Adipocyte (in vitro differentiated cells): ENCODE results near the gene QKI.

Experiments used
- DNase-seq: peaks from one replicate; pipeline ENCODE4 v3.0.0-alpha.2; 2015; ENCODE audit warnings: low read depth
- H3K27me3 ChIP-seq: replicated peaks from 2 replicates; pipeline ENCODE4 v1.7.0; 2013; ENCODE audit warnings: mild to moderate bottlenecking, low read length, moderate library complexity; ENCODE audit not compliant: control insufficient read depth, insufficient read depth
- H3K36me3 ChIP-seq: 2 replicates; pipeline ENCODE4 v1.7.0; 2013; ENCODE audit warnings: low read length, mild to moderate bottlenecking, moderate library complexity; ENCODE audit not compliant: control insufficient read depth, insufficient read depth, severe bottlenecking
- H3K4me1 ChIP-seq: 2 replicates; pipeline ENCODE4 v1.7.0; 2013; ENCODE audit warnings: mild to moderate bottlenecking, low read length, moderate library complexity; ENCODE audit not compliant: control insufficient read depth, insufficient read depth
- H3K4me3 ChIP-seq: 2 replicates; pipeline ENCODE4 v1.7.0; 2013; ENCODE audit warnings: mild to moderate bottlenecking, low read length, moderate library complexity
- H3K9ac ChIP-seq: 2 replicates; pipeline ENCODE4 v1.7.0; 2013; ENCODE audit warnings: mild to moderate bottlenecking, low read length, moderate library complexity
- H3K9me3 ChIP-seq: 2 replicates; pipeline ENCODE4 v1.7.0; 2013; ENCODE audit warnings: mild to moderate bottlenecking, low read length, moderate library complexity; ENCODE audit not compliant: control insufficient read depth

Gene QKI

DNA sequence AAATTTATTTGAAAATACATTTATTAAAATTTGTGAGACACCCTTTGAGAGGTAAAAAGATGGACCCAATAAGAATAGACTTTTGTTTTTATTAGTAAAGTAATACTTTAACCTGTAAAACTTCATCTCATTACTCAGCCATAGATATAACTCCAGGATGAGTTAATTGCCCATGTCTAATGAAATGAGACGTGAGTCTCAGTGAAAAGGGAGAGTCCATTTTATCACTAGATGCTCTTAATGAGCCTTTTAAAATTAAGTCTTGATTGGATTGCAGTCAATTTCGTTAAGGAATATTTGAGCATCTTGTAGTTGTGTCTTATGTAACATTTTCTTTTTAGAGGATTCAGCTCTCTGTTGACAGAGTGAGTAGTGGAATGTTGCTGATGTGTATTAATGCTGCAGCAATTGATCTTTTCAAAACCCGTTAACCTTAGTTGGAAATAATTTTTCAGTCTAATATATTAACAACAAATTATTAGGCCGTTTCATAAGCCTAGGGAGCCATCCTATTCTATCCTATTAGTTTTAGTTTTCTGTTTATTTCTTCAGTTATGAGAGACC lies 77.3 kb downstream of the QKI start:
- peaks cover 37% of the 10 kb centered on the region for H3K4me1 ChIP-seq
- H3K4me3 ChIP-seq = no peak overlapping the region
- H3K9me3 ChIP-seq = no peaks in the 10 kb centered on the region
- H3K9ac ChIP-seq = no peak overlapping the region
- no peak for DNase-seq
- H3K27me3 ChIP-seq = no peaks in the 10 kb centered on the region
- no peaks in the 10 kb centered on the region for H3K36me3 ChIP-seq

DNA sequence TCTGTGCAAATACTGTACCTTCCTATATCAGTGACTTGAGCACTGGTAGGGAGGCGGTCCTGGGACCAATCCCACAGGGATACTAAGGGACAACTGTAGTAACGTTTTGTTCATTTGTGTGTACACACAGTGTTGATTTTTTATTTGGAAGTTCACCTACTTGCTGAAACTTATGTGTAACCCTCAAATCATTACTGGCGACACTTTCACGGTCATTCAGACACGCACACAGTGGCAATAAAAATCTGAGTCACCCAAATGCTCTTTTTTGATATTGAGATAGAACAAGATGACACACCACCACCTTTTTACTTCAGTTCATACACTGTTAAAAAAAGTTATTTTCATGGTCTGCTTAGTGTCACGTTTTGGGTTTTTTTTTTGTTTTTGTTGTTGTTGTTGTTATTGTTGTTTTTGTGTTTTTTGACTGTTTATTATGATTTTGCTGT lies 79.8 kb downstream of the QKI start:
- Histone ChIP-seq H3K9ac (no peak overlapping the region), H3K27me3 (no peaks in the 10 kb centered on the region), H3K9me3 (no peaks in the 10 kb centered on the region), H3K4me1 (peaks cover 12% of the 10 kb centered on the region), H3K36me3 (no peaks in the 10 kb centered on the region), H3K4me3 (no peak overlapping the region)
- DNase-seq = no peak

DNA sequence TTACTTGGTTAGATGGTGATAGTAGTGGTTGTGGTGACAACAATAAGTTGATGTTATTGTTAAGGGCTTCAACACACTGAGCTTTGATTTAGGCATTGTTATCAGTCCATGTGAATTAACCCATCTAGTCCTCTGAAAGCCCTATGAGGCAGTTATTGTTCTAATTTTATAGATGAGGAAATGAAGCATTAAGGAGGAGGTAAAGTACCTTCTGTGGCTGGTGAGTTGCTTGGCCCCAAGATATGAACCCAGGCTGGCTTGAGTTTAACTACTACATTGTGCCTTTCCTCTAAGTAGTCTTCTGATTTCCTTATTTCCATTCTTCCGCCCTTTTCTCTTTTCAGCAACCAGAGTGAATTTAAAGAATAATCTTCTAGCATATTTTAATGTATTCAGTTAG lies 81.7 kb downstream of the QKI start:
- no peaks in the 10 kb centered on the region for H3K27me3 ChIP-seq
- H3K9ac ChIP-seq = no peak overlapping the region
- no peaks in the 10 kb centered on the region for H3K36me3 ChIP-seq
- peaks cover 15% of the 10 kb centered on the region for H3K4me1 ChIP-seq
- no peak overlapping the region for H3K4me3 ChIP-seq
- no peaks in the 10 kb centered on the region for H3K9me3 ChIP-seq
- DNase-seq = no peak

DNA sequence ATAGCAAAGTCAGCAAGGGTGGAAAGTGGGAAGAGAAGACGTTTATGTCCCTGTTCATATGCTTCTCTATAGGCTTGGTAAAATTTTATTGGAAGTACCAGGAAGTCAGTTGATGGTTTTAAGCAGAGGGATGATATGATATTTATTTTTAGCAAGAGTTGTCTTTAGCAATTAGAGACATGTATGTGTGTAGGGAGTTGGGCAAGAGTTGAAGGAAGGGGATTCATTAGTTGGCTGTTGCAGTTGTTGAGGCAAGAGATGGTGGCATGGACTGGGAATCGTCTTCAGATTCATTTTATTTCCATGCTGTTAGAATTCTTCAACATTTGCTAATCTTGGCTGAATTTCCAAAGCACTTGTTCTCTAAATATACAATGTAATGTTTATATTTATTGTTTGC lies 85.6 kb downstream of the QKI start:
- no peak overlapping the region for H3K9ac ChIP-seq
- H3K9me3 ChIP-seq = no peaks in the 10 kb centered on the region
- DNase-seq = no peak
- H3K4me1 ChIP-seq = peaks cover 22% of the 10 kb centered on the region
- H3K36me3 ChIP-seq = no peaks in the 10 kb centered on the region
- H3K4me3 ChIP-seq = no peak overlapping the region
- no peaks in the 10 kb centered on the region for H3K27me3 ChIP-seq

DNA sequence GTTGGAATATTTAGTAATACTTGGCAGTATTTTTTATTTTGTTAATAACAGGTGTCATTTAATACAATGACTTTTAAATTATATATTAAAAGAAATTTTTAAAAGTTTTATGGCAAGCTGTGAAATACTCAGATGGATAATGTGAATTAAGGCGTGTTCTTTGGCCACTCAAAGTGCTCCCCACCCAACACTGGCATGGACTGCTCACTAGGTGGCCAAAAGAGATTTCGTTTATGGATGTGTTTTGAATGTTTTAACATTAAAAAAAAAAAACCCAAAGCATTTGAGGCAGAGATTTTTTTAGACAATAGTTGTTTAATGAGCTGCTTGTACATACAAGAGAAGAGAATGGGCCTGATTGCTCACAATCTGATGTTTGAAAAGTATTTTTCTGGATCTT lies 86.5 kb downstream of the QKI start:
- H3K4me3 ChIP-seq = peak overlapping the region; percentile 35
- no peaks in the 10 kb centered on the region for H3K9me3 ChIP-seq
- DNase-seq = no peak
- no peak overlapping the region for H3K9ac ChIP-seq
- H3K4me1 ChIP-seq = peaks cover 25% of the 10 kb centered on the region
- no peaks in the 10 kb centered on the region for H3K27me3 ChIP-seq
- H3K36me3 ChIP-seq = no peaks in the 10 kb centered on the region

DNA sequence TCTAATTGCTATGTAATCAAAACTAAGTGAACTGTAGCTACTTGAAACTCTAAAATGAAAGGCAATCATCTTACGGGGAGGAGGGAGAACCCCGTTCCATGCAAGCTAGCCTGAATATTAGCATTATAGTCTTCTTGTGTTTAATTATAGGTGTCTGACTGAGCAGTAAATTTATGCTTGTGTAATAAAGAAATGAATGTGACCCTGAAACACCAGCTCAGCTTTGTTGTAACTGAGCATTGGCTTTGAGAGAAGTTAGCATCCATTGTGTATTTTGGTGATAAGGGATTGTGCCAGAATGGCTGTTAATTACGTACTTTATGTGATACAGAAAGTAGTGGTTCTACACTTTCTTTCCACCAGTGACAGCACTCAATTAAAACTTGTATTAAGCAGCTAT lies 86.9 kb downstream of the QKI start:
- no peaks in the 10 kb centered on the region for H3K9me3 ChIP-seq
- no peak for DNase-seq
- peaks cover 25% of the 10 kb centered on the region for H3K4me1 ChIP-seq
- no peaks in the 10 kb centered on the region for H3K36me3 ChIP-seq
- no peaks in the 10 kb centered on the region for H3K27me3 ChIP-seq
- peak overlapping the region; percentile 35 for H3K4me3 ChIP-seq
- no peak overlapping the region for H3K9ac ChIP-seq

DNA sequence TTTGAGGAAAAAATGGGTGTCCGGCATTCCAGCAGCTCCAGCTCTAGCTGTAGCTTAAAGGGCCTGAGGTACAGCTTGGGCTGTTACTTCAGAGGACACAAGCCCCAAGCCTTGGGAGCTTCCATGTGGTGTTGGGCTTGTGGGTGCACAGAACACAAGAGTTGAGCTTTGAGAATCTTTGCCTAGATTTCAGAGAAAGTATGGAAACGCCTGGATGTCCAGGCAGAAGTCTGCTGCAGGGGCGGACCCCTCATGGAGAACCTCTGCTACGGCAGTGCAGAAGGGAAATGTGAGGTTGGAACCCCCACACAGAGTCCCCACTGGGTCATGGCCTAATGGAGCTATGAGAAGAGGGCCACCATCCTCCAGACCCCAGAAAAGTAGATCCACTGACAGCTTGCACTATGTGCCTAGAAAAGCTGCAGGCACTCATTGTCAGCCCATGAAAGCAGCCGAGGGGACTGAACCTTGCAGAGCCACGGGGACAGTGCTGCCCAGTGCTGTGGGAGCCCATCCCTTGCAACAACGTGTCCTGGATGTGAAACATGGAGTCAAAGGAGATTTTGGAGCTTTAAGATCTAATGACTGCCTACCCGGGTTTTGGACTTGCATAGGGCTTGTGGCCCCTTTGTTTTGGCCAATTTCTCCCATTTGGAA lies 90.6 kb downstream of the QKI start:
- Histone ChIP-seq H3K9ac (no peak overlapping the region), H3K4me1 (peaks cover 21% of the 10 kb centered on the region), H3K9me3 (peaks cover 9% of the 10 kb centered on the region), H3K36me3 (peaks cover 7% of the 10 kb centered on the region), H3K27me3 (no peaks in the 10 kb centered on the region), H3K4me3 (no peak overlapping the region)
- DNase-seq = no peak

DNA sequence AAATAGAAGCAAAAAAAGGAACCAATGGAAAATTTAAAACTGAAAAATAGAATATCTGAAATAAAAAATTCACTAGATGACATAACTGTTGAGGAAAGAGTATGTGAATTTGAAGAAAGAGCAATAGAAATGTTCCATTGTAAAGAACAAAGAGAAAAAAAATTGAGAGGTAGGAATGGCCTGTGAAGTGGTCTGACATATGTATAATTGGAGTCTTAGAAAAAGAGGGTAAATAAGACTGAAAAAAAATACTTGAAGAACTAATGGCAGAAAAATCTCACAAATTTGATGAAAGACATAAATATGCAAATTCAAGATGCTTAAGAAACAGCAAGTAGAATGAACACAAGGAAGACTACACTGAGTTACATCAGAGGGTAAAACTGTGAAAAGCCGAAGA lies 93.4 kb downstream of the QKI start:
- Histone ChIP-seq H3K9me3 (peaks cover 9% of the 10 kb centered on the region), H3K4me1 (peaks cover 3% of the 10 kb centered on the region), H3K36me3 (peaks cover 7% of the 10 kb centered on the region), H3K4me3 (no peak overlapping the region), H3K27me3 (no peaks in the 10 kb centered on the region), H3K9ac (no peak overlapping the region)
- DNase-seq = no peak

GRCh38 chr6:163513003-163513402 lies 98.5 kb downstream of the QKI start:
- Histone ChIP-seq H3K27me3 (no peaks in the 10 kb centered on the region), H3K4me3 (no peak overlapping the region), H3K4me1 (peaks cover 2% of the 10 kb centered on the region), H3K9ac (no peak overlapping the region), H3K9me3 (peaks cover 4% of the 10 kb centered on the region), H3K36me3 (peaks cover 3% of the 10 kb centered on the region)
- no peak for DNase-seq

GRCh38 chr6:163513570-163514166 lies 99.2 kb downstream of the QKI start:
- Histone ChIP-seq H3K36me3 (peaks cover 3% of the 10 kb centered on the region), H3K27me3 (no peaks in the 10 kb centered on the region), H3K9me3 (no peaks in the 10 kb centered on the region), H3K9ac (no peak overlapping the region), H3K4me1 (peaks cover 2% of the 10 kb centered on the region), H3K4me3 (no peak overlapping the region)
- no peak for DNase-seq

GRCh38 chr6:163516908-163517307 lies 102.4 kb downstream of the QKI start:
- H3K9me3 ChIP-seq = no peaks in the 10 kb centered on the region
- no peak for DNase-seq

More at GRCh38 chr6:163516908-163517307, 102.4 kb downstream of the QKI start:
- Histone ChIP-seq H3K36me3 (no peaks in the 10 kb centered on the region), H3K9ac (no peak overlapping the region), H3K27me3 (no peaks in the 10 kb centered on the region), H3K4me1 (peaks cover 27% of the 10 kb centered on the region), H3K4me3 (no peak overlapping the region)
